GM21367 (cell line): ENCODE data around the gene SEMA3C.

ENCODE experiments used
- ATAC-seq: cut with Tn5 transposase; IDR thresholded peaks from one replicate; pipeline ENCODE4 v1.9.1; 2021; ENCODE audit not compliant: unreplicated experiment

The SEMA3C gene

GRCh38 chr7:80829527-80829926, 89.3 kb downstream of the SEMA3C start:
- ATAC-seq, result no peak

GRCh38 chr7:80827239-80827633, 91.6 kb downstream of the SEMA3C start:
- no peak for ATAC-seq

- no peak for ATAC-seq
Measured at GRCh38 chr7:80826520-80827238, 92.2 kb downstream of the SEMA3C start.

- ATAC-seq, result no peak
Measured at GRCh38 chr7:80825499-80825898, 93.4 kb downstream of the SEMA3C start.

GRCh38 chr7:80824253-80824652, 94.6 kb downstream of the SEMA3C start:
- no peak for ATAC-seq

GRCh38 chr7:80823057-80823456, 95.8 kb downstream of the SEMA3C start:
- ATAC-seq, result no peak

- no peak for ATAC-seq
Measured at GRCh38 chr7:80821771-80822319, 97.0 kb downstream of the SEMA3C start.

- ATAC-seq, result no peak
Measured at GRCh38 chr7:80819503-80819902, 99.3 kb downstream of the SEMA3C start.

GRCh38 chr7:80818181-80818580, 100.7 kb downstream of the SEMA3C start:
- no peak for ATAC-seq

- no peak for ATAC-seq
Measured at GRCh38 chr7:80816806-80817205, 102.0 kb downstream of the SEMA3C start.

GRCh38 chr7:80815733-80816132, 103.1 kb downstream of the SEMA3C start:
- no peak for ATAC-seq

- no peak for ATAC-seq
Measured at GRCh38 chr7:80809545-80809944, 109.3 kb downstream of the SEMA3C start.

- no peak for ATAC-seq
Measured at GRCh38 chr7:80807166-80807900, 111.5 kb downstream of the SEMA3C start.

- ATAC-seq, result no peak
Measured at GRCh38 chr7:80806663-80807062, 112.2 kb downstream of the SEMA3C start.

GRCh38 chr7:80804589-80804988, 114.3 kb downstream of the SEMA3C start:
- ATAC-seq, result no peak

- no peak for ATAC-seq
Measured at GRCh38 chr7:80802527-80802926, 116.3 kb downstream of the SEMA3C start.

GRCh38 chr7:80794631-80795573, 123.9 kb downstream of the SEMA3C start:
- ATAC-seq, result no peak

- ATAC-seq, result no peak
Measured at GRCh38 chr7:80791509-80791929, 127.3 kb downstream of the SEMA3C start.

- ATAC-seq, result no peak
Measured at GRCh38 chr7:80790877-80791276, 128.0 kb downstream of the SEMA3C start.

- no peak for ATAC-seq
Measured at GRCh38 chr7:80787721-80788120, 131.1 kb downstream of the SEMA3C start.

- ATAC-seq, result no peak
Measured at GRCh38 chr7:80785961-80786536, 132.8 kb downstream of the SEMA3C start.
